ENCODE results near the gene CPPED1.

DNA sequence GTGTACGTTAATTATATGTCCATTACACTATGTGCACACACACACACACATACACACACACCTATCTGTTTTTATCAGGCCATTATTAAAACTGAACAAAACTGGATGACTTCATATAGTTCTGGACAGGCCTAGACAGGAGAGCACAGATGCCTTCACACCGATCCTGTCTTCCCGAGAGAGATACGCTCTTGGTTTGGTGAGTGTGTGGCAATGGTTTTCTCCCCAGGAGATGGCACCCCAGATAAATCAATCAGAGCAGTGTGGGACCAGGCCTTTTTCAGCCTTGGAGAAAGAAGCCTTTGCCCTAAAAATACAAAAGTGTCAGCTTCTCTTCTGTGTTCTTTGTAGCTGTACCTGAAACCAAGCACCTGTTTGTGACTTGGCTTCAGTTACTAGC, 83.7 kb downstream of the CPPED1 start:
- TF ChIP-seq POLR2A (IDR thresholded peaks at IDR 0.05) (no peak), POLR2AphosphoS5 (IDR thresholded peaks at IDR 0.05) (no peak), EP300 (IDR thresholded peaks at IDR 0.05; ENCODE audit: low read depth) (no peak)
- TF ChIP-seq, protein P1, sequence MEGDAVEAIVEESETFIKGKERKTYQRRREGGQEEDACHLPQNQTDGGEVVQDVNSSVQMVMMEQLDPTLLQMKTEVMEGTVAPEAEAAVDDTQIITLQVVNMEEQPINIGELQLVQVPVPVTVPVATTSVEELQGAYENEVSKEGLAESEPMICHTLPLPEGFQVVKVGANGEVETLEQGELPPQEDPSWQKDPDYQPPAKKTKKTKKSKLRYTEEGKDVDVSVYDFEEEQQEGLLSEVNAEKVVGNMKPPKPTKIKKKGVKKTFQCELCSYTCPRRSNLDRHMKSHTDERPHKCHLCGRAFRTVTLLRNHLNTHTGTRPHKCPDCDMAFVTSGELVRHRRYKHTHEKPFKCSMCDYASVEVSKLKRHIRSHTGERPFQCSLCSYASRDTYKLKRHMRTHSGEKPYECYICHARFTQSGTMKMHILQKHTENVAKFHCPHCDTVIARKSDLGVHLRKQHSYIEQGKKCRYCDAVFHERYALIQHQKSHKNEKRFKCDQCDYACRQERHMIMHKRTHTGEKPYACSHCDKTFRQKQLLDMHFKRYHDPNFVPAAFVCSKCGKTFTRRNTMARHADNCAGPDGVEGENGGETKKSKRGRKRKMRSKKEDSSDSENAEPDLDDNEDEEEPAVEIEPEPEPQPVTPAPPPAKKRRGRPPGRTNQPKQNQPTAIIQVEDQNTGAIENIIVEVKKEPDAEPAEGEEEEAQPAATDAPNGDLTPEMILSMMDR (IDR thresholded peaks at IDR 0.05), result no peak

All from transverse colon (tissue), 4 donors.